Measurements from ENCODE around the gene SLC17A6.

- TF ChIP-seq POLR2A (IDR thresholded peaks at IDR 0.05) (no peak), CTCF (IDR thresholded peaks at IDR 0.05) (no peak)
These were observed 9.8 kb downstream of the SLC17A6 start for GRCh38 chr11:22347857-22348487.
